COR-L47 (cell line): ENCODE measurements around the gene ANKS1B.
"Not testable (repeated sequence)": the region's sequence is repeated elsewhere in the genome, so short reads cannot be mapped to it uniquely, and the experiment has no call there.

Experiments used
- DNase-seq: peaks from one replicate; lab custom pipeline; 2025; lab: John Stamatoyannopoulos, UW

The ANKS1B gene

DNA sequence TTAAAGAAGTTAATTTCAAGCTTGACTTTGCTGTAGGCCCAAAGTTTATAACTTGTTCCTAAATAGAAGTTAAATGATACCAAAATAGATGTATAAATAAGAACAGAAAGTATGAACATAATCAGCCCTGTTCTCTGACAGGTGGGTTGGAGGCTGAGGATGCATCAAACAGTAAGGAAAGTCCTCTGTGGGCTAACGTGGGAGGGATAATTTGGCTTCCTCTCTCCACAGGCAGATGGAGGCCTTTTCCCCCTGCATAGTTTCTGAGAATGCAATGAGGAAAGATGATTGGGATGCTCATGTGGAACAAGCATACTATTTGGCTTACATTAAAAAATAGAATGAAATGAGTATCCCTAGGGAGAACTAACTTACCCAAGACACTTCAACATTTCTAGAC, 280.7 kb downstream of the ANKS1B start:
- no peak for DNase-seq

GRCh38 chr12:99700032-99700431, 284.7 kb downstream of the ANKS1B start:
- no peak for DNase-seq

DNA sequence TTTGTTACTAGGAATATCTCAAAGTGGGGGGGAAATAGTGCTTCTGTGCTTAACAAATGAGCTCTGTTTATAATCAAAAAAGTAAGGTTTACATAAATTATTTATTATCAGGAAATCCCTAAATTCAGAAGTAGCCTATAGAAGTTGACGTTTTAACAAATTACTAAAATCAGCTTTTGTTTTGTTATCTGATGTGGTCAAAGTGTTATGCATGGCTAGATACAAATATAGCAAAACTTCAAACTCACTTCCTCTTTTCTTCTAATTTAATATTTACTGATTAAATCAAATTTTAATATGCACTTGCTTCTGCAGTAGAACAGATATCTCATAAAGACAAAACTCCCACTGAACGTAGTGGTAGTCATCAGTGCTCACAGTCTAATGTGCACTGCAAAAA, 289.7 kb downstream of the ANKS1B start:
- DNase-seq, result no peak

DNA sequence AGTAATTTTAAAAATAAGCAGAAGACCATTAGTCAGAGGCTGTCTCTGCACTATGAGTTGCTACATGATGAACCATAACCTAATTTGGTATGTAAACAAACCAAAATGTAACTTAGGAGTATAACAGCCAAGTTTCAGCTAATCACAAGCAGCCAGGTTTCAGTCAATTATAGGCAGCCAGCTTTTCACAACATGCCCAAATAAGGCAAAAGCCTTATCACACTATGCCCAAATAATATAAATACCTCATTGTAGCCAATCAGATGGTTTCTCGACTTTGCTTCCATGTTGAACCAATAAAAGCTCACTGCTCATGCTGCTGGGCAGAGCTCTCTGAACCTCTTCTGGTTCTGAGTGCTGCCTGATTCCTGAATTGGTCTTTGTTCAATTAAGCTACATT, 298.6 kb downstream of the ANKS1B start:
- DNase-seq, result no peak

- no peak for DNase-seq
Observed at GRCh38 chr12:99680276-99680675, 304.5 kb downstream of the ANKS1B start.

GRCh38 chr12:99670635-99671034, 314.1 kb downstream of the ANKS1B start:
- DNase-seq, result no peak

DNA sequence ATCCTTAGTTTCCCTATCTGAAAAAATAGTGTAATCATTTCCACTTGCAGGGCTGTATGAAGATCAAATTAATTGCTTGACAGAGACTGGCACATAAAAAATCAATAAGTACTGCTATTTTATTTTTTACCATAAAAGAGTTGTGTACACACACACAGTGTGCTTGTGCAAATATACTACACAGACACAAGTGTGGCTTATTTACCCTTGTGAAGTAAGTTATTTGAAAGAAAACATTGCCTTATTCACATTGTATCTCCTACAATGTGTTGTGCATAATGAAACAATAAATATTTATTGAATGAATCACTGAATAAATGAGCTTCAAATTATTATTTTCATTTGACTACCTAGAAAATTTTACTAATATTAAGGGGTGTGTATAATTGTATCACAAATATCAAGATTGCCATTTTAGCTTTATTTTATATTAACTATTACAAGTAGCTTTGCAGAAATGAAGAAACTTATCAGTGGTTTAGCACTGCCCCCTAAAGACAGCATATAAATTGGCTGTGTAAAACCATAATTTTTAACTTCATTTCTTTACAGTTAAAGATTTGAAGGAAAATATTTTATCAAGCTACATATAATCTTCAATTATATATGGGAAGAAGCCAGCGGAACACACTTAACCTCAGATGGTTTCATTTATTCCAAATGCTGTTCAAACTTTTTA, 325.9 kb downstream of the ANKS1B start:
- peak; percentile 4 for DNase-seq

DNA sequence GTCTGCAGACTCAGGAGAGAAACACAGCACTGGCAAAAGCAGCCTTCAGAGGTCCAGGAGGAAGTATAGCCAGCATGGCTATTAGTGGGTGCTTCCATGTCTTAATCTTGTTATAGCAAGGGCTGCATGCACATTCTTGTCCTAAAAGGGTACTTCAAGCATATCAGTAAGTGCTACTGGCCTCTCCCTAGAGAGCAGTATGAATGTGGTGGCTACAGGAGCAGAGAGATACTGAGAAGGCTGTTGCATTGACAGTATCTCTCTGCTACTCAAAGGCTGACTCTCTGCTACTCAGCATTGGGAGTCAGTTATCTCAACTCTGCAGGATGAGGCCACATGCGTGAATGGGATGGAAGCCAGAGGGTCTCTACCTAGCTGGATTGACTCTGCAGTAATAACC, 335.2 kb downstream of the ANKS1B start:
- no peak for DNase-seq

DNA sequence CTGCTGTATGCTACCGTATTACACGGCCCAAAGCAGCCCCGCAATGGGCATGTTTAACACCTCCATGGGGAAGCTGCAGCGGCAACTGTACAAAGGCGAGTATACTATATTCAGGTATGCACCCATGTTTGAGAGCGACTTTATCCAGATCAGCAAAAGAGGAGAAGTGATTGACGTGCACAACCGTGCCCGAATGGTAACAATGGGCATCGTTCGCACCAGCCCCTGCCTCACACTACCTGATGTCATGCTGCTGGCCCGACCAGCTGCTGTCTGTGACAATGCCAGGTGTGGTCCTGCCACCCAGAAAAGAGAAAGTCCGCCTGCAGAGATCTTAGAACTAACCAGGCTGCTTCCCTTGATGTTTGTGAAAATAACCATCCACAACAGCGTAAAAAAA, 336.6 kb downstream of the ANKS1B start:
- DNase-seq, result no peak

- DNase-seq, result no peak
Observed at GRCh38 chr12:99647453-99647852, 337.3 kb downstream of the ANKS1B start, which contains the start of gene GARIN6. Gene GARIN6 (plus strand): TSS chr12:99647753. CDS start chr12:99648175, 422 bp downstream.

GRCh38 chr12:99644629-99645028, 340.1 kb downstream of the ANKS1B start:
- DNase-seq, result no peak

- no peak for DNase-seq
Observed at GRCh38 chr12:99627459-99627858, 357.3 kb downstream of the ANKS1B start.

- not testable (repeated sequence) for DNase-seq
Observed at GRCh38 chr12:99624591-99624990, 360.1 kb downstream of the ANKS1B start.

- no peak for DNase-seq
Observed at GRCh38 chr12:99620159-99620479, 364.6 kb downstream of the ANKS1B start.

- DNase-seq, result peak; percentile 31
Observed at GRCh38 chr12:99619389-99620158, 365.2 kb downstream of the ANKS1B start.

DNA sequence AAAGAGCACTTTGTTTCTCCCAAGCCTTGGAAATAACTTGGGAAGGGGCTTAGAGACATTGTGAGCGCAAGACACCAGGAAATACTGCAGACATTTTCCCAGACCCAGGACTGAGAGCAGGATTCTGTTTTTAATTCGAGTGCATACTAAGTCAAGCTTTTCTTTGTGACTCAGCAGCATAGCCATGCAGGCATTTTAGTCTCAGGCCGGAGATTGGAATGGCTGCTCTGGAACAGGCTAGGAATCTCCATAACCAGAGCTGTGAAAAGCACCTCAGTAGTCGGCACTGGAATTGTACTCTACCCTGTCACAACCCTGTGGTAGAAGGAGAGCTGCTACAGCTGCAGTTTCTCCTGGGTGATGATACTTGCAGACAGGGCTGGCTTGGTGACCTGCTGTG, 366.1 kb downstream of the ANKS1B start:
- DNase-seq, result no peak

DNA sequence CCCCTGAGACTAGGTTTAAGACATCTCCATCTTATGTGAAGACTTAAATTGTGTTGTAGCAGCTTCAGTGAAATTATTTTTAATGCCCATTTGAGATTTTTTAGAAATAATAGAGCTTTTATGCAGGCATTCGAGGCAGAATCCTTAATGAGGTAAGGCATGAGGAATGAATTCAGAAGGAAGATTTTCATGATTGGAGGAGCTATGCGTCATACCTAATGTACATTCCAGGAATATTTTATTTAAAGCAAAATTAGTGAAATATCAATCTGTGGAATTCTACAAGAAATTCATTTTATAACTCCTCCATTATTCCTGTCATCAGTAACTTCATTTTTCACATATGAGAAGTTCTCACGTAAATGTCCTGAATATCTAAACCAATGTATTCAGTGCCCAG, 373.1 kb downstream of the ANKS1B start:
- DNase-seq, result no peak

DNA sequence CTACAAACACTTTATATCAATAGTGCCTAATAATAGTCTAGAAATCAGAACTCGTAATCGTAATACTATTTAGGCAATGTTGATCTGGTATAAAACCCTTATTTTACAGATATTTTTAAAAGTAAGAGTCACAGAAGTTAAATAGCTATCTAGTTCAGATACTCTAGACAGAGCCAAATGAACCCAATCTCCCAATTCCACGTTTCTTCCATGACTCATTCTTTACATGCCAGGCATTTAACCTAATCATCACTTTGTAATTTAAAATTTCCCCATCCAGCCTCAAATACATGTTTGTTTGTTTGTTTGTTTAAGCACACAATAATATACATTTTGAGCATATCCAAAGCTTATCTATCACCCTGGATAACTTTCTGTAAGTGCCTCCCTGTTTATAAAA, 373.6 kb downstream of the ANKS1B start:
- no peak for DNase-seq

- no peak for DNase-seq
Observed at GRCh38 chr12:99609455-99610181, 375.1 kb downstream of the ANKS1B start.

DNA sequence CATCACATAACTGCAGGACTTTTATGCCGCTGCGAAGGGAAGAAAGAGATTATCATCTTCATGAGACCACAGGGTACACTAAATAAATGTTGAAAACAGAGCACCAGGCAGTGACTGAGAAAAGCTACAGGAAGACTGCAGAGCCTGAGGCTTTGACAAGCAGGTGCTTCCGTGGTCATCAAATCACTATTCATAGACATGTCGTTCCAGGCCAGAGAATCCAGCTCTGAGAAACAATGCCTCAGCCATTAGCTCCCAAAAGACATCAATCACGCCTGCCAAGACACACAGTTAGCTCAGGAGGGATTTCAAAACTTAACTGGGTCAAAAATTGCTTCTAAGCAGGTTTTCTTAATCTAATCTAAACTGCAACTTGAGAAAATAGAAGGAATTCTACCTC, 384.3 kb downstream of the ANKS1B start:
- peak; percentile 65 for DNase-seq

DNA sequence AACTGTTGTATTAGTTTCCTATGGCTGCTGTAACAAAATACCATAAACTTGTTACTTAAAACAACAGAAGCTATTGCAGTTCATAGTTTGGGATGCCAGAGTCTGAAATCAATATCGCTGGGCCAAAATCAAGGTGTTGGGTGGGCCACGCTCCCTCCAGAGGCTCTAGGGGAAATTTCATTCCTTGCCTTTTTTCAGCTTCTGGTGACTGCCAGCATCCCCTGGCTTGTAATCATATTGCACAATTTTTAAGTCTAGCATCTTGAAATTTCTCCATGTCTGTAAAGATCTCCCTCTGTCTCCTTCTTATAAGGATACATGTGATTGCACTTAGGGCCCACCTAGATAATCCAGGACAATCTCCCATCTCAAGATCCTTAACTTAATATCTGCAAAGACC, 386.0 kb downstream of the ANKS1B start:
- DNase-seq, result no peak

- DNase-seq, result no peak
Observed at GRCh38 chr12:99596762-99597161, 388.0 kb downstream of the ANKS1B start.

- DNase-seq, result not testable (repeated sequence)
Observed at GRCh38 chr12:99577125-99577524, 407.6 kb downstream of the ANKS1B start.
